ENCODE results near the gene DOK4.
"Not testable (repeated sequence)": the region's sequence is repeated elsewhere in the genome, so short reads cannot be mapped to it uniquely, and the experiment has no call there.

The DOK4 gene

DNA sequence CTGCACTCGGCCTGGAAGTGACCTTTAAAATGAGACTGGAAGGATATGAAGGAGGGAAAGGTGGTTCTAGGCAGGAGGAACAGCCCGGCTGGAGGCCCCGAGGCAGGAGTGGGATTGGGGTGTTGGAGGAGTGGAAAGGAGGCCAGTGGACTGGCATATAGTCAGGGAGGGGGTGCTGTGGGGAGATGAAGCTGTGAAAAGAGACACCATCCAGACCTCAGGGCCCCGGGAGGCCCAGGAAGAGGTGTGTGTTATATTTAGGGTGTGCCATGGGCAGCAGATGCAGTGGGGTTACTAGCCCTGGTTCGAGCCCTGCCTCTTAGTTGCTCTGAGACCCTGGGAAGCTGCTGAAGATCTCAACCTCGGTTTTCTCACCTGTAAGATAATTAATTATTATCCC lies 18.9 kb upstream of the DOK4 start:
- TF ChIP-seq, protein P1, sequence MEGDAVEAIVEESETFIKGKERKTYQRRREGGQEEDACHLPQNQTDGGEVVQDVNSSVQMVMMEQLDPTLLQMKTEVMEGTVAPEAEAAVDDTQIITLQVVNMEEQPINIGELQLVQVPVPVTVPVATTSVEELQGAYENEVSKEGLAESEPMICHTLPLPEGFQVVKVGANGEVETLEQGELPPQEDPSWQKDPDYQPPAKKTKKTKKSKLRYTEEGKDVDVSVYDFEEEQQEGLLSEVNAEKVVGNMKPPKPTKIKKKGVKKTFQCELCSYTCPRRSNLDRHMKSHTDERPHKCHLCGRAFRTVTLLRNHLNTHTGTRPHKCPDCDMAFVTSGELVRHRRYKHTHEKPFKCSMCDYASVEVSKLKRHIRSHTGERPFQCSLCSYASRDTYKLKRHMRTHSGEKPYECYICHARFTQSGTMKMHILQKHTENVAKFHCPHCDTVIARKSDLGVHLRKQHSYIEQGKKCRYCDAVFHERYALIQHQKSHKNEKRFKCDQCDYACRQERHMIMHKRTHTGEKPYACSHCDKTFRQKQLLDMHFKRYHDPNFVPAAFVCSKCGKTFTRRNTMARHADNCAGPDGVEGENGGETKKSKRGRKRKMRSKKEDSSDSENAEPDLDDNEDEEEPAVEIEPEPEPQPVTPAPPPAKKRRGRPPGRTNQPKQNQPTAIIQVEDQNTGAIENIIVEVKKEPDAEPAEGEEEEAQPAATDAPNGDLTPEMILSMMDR (IDR thresholded peaks at IDR 0.05), result no peak
- TF ChIP-seq ZFX (IDR thresholded peaks at IDR 0.05; ENCODE audit: borderline replicate concordance), result no peak
- H3K27ac ChIP-seq, result no peak overlapping the region

DNA sequence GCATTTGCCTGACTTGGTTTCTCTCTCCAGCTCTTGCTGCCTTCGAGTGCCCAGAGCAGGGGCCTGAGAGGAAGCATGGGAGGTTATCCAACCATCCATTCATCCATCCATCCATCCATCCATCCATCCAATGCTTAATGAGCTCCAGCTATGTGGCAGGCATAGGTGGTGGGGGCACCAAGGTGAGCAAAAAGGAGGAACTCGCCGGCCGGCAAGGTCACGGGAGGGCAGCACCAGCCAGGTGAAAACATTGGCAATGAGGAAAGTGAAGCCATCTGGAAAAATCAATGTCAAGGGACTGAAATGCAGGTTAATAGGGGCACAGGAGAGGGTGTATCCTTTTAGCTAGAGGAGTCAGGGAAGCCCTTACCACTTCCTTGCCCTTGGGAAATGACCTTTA lies 18.2 kb upstream of the DOK4 start:
- H3K27ac ChIP-seq, result no peak overlapping the region
- TF ChIP-seq, protein P1 (IDR thresholded peaks at IDR 0.05), result no peak
- no peak for TF ChIP-seq ZFX (IDR thresholded peaks at IDR 0.05; ENCODE audit: borderline replicate concordance)

DNA sequence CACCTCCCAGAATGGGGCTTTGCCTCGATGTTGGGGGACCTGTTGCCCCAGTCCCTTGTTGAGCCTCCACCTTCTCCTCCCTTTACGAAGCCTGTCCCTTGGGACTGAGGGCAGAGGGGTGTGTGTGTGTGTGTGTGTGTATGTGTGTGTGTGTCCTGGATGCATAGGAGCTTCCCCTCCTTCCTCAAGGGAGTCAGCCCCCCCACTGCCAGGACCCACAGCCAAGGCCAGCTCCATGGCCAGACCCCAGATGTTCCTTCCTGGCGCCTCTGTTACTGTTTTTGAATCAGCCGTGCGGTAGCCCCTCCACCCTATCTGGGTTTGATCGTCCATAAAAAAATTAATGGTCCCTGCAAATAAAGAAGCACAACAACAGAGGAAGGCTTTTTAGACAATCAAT lies 17.7 kb upstream of the DOK4 start:
- TF ChIP-seq, protein P1 (IDR thresholded peaks at IDR 0.05), result no peak
- TF ChIP-seq ZFX (IDR thresholded peaks at IDR 0.05; ENCODE audit: borderline replicate concordance), result no peak

DNA sequence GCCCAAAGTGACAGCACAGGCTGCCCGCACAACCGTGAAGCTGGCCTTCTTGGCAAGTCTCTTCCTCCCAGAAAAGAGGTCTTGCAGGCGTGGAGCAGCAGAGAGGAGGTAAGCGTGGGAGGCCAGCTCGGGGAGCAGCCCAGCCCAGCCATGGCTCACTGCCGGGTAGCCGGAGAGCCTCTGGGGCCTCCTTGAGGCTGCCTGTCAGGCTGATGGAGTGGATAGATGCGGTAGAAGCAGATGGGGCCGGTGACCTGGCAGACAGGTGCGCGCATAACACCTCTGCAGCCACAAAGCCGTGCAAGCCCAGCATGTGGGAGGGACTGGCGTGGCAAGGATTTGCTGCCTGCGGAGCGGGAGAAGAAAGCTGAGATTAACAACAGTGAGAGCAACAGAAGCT lies 17.1 kb upstream of the DOK4 start:
- no peak for TF ChIP-seq ZFX (IDR thresholded peaks at IDR 0.05; ENCODE audit: borderline replicate concordance)
- TF ChIP-seq, protein P1 (IDR thresholded peaks at IDR 0.05), result no peak
- no peak overlapping the region for H3K27ac ChIP-seq

More for the DNA sequence above, 17.7 kb upstream of the DOK4 start:
- no peak overlapping the region for H3K27ac ChIP-seq

DNA sequence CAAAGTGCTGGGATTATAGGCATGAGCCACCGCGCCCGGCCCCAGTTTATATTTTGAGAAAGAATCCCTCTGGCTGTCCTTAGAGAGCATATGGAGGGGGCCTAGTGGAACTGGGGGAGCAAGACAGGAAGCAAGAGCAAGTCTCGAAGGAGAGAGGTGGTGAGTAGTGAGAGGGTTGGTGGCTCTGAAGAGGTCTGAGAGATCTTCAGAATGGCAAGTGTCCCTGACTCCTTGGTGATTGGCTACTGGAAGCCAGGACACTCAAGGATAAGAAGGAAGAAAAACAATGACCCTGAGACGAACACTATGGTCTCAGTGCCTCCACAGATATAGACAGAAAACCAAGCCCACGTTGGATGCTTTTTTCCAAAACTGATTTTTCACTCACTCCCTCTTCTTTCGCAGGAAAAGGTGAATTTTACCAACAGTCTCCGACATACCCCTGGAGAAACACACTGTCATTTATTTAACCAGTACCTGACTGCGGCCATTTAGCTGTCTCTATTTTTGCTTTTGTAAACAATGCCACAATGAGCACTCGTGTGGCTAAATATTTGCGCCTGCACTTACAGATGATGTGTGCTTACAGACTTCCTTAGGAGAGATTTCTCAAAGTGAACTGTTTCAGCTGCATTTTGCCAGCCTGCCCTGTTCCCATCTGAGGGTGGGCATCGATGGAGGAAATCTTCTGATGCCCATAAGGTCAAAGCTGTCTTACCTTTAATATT lies 15.9 kb upstream of the DOK4 start:
- TF ChIP-seq, protein P1 (IDR thresholded peaks at IDR 0.05), result no peak
- no peak for TF ChIP-seq ZFX (IDR thresholded peaks at IDR 0.05; ENCODE audit: borderline replicate concordance)
- no peak overlapping the region for H3K27ac ChIP-seq

DNA sequence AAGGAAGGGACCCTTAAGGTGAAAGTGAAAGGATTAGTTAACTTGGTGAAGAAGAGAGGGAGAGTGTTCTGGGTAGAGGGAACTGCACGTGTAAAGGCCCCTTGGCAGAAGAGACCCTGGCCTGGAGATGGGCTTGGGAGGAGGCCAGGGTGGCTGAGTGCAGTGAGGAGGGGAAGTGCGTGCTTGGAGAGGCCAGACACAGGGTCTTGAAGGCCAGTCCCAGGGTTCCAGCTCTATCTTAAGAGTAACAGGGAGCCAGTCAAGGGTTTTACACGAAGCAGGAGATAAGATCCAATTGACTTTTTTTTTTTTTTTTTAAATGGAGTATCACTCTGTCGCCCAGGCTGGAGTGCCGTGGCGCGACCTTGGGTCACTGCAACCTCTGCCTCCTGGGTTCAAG lies 15.2 kb upstream of the DOK4 start:
- no peak overlapping the region for H3K27ac ChIP-seq

DNA sequence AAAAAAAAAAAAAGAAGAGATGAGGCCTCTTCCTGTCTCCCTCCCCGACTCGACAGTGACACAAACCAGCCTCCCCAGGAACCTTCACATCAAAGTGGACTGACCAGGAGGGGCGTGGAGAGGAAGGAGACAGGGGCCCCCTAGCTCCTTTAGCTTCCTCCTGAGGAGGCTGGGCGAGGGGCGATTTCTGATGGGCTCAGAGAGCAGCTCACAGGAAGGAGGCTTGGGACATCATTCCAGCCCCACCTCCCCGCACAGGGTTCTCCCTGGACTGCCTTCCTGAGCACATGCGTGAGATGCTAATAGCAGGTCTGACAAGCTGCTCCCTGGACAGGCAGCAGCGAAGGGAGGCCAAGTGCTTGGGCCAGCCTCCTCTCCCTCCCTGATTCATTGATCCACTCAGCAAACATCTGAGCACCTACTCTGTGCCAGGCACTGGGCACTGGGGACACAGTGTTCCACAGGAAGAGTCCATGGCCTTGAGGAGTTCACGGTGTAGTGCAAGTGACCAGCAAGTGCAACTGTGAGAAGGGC lies 14.4 kb upstream of the DOK4 start:
- TF ChIP-seq, protein P1 (IDR thresholded peaks at IDR 0.05), result no peak
- TF ChIP-seq ZFX (IDR thresholded peaks at IDR 0.05; ENCODE audit: borderline replicate concordance), result no peak

More for the DNA sequence above, 15.2 kb upstream of the DOK4 start:
- TF ChIP-seq, protein P1 (IDR thresholded peaks at IDR 0.05), result no peak
- no peak for TF ChIP-seq ZFX (IDR thresholded peaks at IDR 0.05; ENCODE audit: borderline replicate concordance)

DNA sequence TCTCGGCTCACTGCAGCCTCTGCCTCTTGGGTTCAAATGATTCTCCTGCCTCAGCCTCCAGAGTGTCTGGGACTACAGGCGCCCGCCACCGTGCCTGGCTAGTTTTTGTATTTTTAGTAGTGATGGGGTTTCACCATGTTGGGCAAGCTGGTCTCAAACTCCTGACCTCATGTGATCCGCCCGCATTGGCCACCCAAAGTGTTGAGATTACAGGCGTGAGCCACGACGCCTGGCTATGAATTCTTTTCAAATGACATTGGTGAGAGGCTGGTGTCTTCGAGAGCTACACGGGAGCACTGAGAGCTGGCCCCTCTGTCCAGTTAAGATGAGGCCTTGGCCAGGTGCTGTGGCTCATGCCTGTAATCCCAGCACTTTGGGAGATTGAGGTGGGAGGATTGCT lies 13.6 kb upstream of the DOK4 start:
- H3K27ac ChIP-seq, result not testable (repeated sequence)

More for the DNA sequence above, 14.4 kb upstream of the DOK4 start:
- no peak overlapping the region for H3K27ac ChIP-seq

All from 22Rv1 (cell line).